ENCODE data around the gene NOL8.

Gene NOL8

GRCh38 chr9:92353051-92353450 lies 27.9 kb upstream of the NOL8 start:
- TF ChIP-seq FOXP2 (optimal IDR thresholded peaks at IDR 0.05; ENCODE audit: borderline replicate concordance, extremely low read depth, extremely low read length, insufficient read depth) (no peak), POLR2AphosphoS5 (IDR thresholded peaks at IDR 0.05; ENCODE audit: low read depth, low read length) (no peak), TAF1 (IDR thresholded peaks at IDR 0.05; ENCODE audit: borderline replicate concordance, insufficient read depth, low read length) (no peak), SIN3A (IDR thresholded peaks at IDR 0.05; ENCODE audit: borderline replicate concordance, insufficient read depth, low read length) (no peak), REST (IDR thresholded peaks at IDR 0.05; ENCODE audit: insufficient read depth in 1 of 2, low read depth in 2 of 2, low read length in 2 of 2) (no peak)

- TF ChIP-seq POLR2AphosphoS5 (IDR thresholded peaks at IDR 0.05; ENCODE audit: low read depth, low read length) = no peak
- TF ChIP-seq REST (IDR thresholded peaks at IDR 0.05; ENCODE audit: insufficient read depth in 1 of 2, low read depth in 2 of 2, low read length in 2 of 2) = no peak
- no peak for TF ChIP-seq SIN3A (IDR thresholded peaks at IDR 0.05; ENCODE audit: borderline replicate concordance, insufficient read depth, low read length)
- no peak for TF ChIP-seq FOXP2 (optimal IDR thresholded peaks at IDR 0.05; ENCODE audit: borderline replicate concordance, extremely low read depth, extremely low read length, insufficient read depth)
- TF ChIP-seq TAF1 (IDR thresholded peaks at IDR 0.05; ENCODE audit: borderline replicate concordance, insufficient read depth, low read length) = no peak
These were observed 25.6 kb upstream of the NOL8 start for GRCh38 chr9:92350740-92351133.

DNA sequence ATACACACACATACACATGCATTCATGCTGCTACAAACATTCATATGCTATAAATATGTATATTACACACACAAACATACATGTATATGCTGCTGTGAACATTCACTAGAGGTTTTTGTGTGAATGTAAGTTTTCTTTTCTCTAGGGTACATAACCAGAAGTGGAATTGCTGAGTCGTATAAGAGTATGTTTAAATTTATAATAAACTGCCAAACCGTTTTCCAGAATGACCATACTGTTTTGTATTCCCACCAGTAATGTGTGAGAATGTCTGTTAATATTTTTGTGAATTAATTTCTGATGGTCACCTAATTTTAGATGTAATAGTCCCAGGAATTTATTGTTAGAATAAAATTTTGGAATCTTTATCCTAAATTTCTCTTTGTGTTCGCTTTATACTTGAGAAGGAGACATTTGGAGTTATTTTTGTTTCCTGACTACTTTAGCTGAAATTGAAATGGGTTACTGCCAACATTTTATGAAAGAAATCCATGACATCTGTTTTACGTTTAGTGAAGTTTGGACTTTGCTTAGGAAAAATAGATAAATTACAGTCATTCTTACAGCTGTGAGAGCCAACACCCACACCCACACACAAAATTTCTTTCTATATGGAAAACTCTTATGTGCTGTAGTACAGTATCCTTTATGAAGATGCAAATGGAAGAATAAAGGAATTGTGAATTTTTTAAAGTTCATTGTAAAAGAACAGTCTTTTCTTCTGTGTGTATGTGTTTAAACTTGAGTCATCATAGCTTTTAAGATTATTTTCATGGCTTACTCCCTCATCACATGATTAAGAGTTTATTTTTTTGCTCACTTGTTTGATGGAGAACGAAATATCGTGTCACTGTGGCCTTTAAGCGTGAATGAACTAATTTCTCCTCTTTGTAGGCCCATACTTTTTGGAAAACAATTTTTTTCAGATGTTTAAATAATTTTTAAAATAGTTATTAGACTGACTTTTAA lies 24.9 kb upstream of the NOL8 start:
- TF ChIP-seq TAF1 (IDR thresholded peaks at IDR 0.05; ENCODE audit: borderline replicate concordance, insufficient read depth, low read length) (no peak), POLR2AphosphoS5 (IDR thresholded peaks at IDR 0.05; ENCODE audit: low read depth, low read length) (no peak), REST (IDR thresholded peaks at IDR 0.05; ENCODE audit: insufficient read depth in 1 of 2, low read depth in 2 of 2, low read length in 2 of 2) (no peak), FOXP2 (optimal IDR thresholded peaks at IDR 0.05; ENCODE audit: borderline replicate concordance, extremely low read depth, extremely low read length, insufficient read depth) (no peak), SIN3A (IDR thresholded peaks at IDR 0.05; ENCODE audit: borderline replicate concordance, insufficient read depth, low read length) (no peak)

DNA sequence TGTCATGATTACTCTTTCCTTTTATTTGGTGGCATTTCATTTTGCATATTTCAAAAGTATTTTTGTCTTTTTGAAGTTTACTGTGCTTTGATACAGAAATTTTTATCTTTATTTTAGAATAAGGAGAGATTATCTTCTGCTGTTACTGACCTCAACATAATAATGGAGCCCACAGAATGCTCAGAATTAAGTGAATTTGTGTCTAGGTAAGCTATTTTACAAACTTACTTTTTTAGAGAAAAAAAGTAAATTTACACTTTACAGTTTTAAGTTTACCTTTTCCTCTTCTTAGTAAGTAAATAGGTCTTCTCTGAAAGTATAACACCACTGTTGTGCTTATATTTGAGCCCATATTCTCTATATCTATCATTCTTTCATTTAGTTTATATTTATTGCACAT lies 20.4 kb upstream of the NOL8 start:
- TF ChIP-seq TAF1 (IDR thresholded peaks at IDR 0.05; ENCODE audit: borderline replicate concordance, insufficient read depth, low read length) (no peak), FOXP2 (optimal IDR thresholded peaks at IDR 0.05; ENCODE audit: borderline replicate concordance, extremely low read depth, extremely low read length, insufficient read depth) (no peak), SIN3A (IDR thresholded peaks at IDR 0.05; ENCODE audit: borderline replicate concordance, insufficient read depth, low read length) (no peak), REST (IDR thresholded peaks at IDR 0.05; ENCODE audit: insufficient read depth in 1 of 2, low read depth in 2 of 2, low read length in 2 of 2) (no peak), POLR2AphosphoS5 (IDR thresholded peaks at IDR 0.05; ENCODE audit: low read depth, low read length) (no peak)
